ENCODE data around the gene F8. TPM values are rescaled to one million over a fixed set of nuclear protein-coding genes. Genes with fewer than 3 reads are reported as not detected.

The F8 gene
- total RNA-seq, 2 donors from 2014 or later: 5.5 to 6.0 TPM

GRCh38 chrX:155048977-155049619, 26.6 kb upstream of the F8 start:
- peak; percentile 85 for DNase-seq
- Histone ChIP-seq H3K9ac (ENCODE audit: extremely low read depth, low read length, poor library complexity, severe bottlenecking) (no peak overlapping the region), H3K4me3 (ENCODE audit: low read length) (no peak overlapping the region), H3K27ac (ENCODE audit: low read depth, low read length) (no peak overlapping the region), H3K9me3 (ENCODE audit: control insufficient read depth, low read length) (no peaks in the 10 kb centered on the region), H3K27me3 (ENCODE audit: control insufficient read depth, insufficient read depth, low read length, poor library complexity, severe bottlenecking) (no peaks in the 10 kb centered on the region), H3K36me3 (ENCODE audit: control insufficient read depth, insufficient read depth, low read length) (peaks cover 5% of the 10 kb centered on the region), H3K4me1 (ENCODE audit: control insufficient read depth, insufficient read depth, low read length) (no peaks in the 10 kb centered on the region)
- Mint-ChIP-seq H3K36me3 (ENCODE audit: low read depth) (peaks cover 6% of the 10 kb centered on the region), H3K27ac (no peak overlapping the region), H3K4me3 (no peak overlapping the region), H3K9me3 (peaks cover 58% of the 10 kb centered on the region), H3K4me1 (peaks cover 5% of the 10 kb centered on the region), H3K27me3 (ENCODE audit: insufficient read depth) (no peaks in the 10 kb centered on the region)
- TF ChIP-seq CTCF (conservative IDR thresholded peaks at IDR 0.05): peak; percentile 74
- WGBS, 2 experiments (ENCODE audit: insufficient coverage in 1 of 2, insufficient read length in 1 of 2): 35% methylated on average over 6 of the region's 9 CpGs; no CpG with 5 or more reads in 1 of the 2 experiments

- Histone ChIP-seq H3K27ac (ENCODE audit: low read depth, low read length) (no peak overlapping the region), H3K4me1 (ENCODE audit: control insufficient read depth, insufficient read depth, low read length) (no peaks in the 10 kb centered on the region), H3K4me3 (ENCODE audit: low read length) (no peak overlapping the region), H3K27me3 (ENCODE audit: control insufficient read depth, insufficient read depth, low read length, poor library complexity, severe bottlenecking) (no peaks in the 10 kb centered on the region), H3K9ac (ENCODE audit: extremely low read depth, low read length, poor library complexity, severe bottlenecking) (no peak overlapping the region), H3K9me3 (ENCODE audit: control insufficient read depth, low read length) (no peaks in the 10 kb centered on the region), H3K36me3 (ENCODE audit: control insufficient read depth, insufficient read depth, low read length) (peaks cover 3% of the 10 kb centered on the region)
- Mint-ChIP-seq H3K9me3 (peaks cover 46% of the 10 kb centered on the region), H3K4me3 (no peak overlapping the region), H3K4me1 (peaks cover 5% of the 10 kb centered on the region), H3K36me3 (ENCODE audit: low read depth) (peaks cover 8% of the 10 kb centered on the region), H3K27ac (peak overlapping the region; percentile 56), H3K27me3 (ENCODE audit: insufficient read depth) (no peaks in the 10 kb centered on the region)
- DNase-seq: no peak
- 83 to 89% methylated on average over 1 to 5 of the region's 5 CpGs for WGBS, 2 experiments (ENCODE audit: insufficient coverage in 1 of 2, insufficient read length in 1 of 2)
- no peak for TF ChIP-seq CTCF (conservative IDR thresholded peaks at IDR 0.05)
Measured at GRCh38 chrX:155046811-155047528, 24.4 kb upstream of the F8 start.

- Histone ChIP-seq H3K4me1 (ENCODE audit: control insufficient read depth, insufficient read depth, low read length) (no peaks in the 10 kb centered on the region), H3K36me3 (ENCODE audit: control insufficient read depth, insufficient read depth, low read length) (no peaks in the 10 kb centered on the region), H3K27ac (ENCODE audit: low read depth, low read length) (no peak overlapping the region), H3K9ac (ENCODE audit: extremely low read depth, low read length, poor library complexity, severe bottlenecking) (no peak overlapping the region), H3K4me3 (ENCODE audit: low read length) (no peak overlapping the region), H3K27me3 (ENCODE audit: control insufficient read depth, insufficient read depth, low read length, poor library complexity, severe bottlenecking) (no peaks in the 10 kb centered on the region), H3K9me3 (ENCODE audit: control insufficient read depth, low read length) (no peaks in the 10 kb centered on the region)
- Mint-ChIP-seq H3K27ac (no peak overlapping the region), H3K9me3 (peaks cover 44% of the 10 kb centered on the region), H3K4me1 (peaks cover 5% of the 10 kb centered on the region), H3K27me3 (ENCODE audit: insufficient read depth) (no peaks in the 10 kb centered on the region), H3K4me3 (no peak overlapping the region), H3K36me3 (ENCODE audit: low read depth) (peaks cover 5% of the 10 kb centered on the region)
- no peak for TF ChIP-seq CTCF (conservative IDR thresholded peaks at IDR 0.05)
- DNase-seq: no peak
- WGBS, 2 experiments (ENCODE audit: insufficient coverage in 1 of 2, insufficient read length in 1 of 2): 95% methylated on average over 5 of the region's 6 CpGs; no CpG with 5 or more reads in 1 of the 2 experiments
Measured at GRCh38 chrX:155046129-155046810, 23.7 kb upstream of the F8 start.
